NCI-H187 treated with DMSO at 0.1 percent for 48 hours (cell line): ENCODE results near the gene MPHOSPH9.
"Not testable (repeated sequence)": the region's sequence is repeated elsewhere in the genome, so short reads cannot be mapped to it uniquely, and the experiment has no call there.

ENCODE experiments used
- DNase-seq: peaks from one replicate; lab custom pipeline; 2025; lab: John Stamatoyannopoulos, UW

Gene MPHOSPH9

DNA sequence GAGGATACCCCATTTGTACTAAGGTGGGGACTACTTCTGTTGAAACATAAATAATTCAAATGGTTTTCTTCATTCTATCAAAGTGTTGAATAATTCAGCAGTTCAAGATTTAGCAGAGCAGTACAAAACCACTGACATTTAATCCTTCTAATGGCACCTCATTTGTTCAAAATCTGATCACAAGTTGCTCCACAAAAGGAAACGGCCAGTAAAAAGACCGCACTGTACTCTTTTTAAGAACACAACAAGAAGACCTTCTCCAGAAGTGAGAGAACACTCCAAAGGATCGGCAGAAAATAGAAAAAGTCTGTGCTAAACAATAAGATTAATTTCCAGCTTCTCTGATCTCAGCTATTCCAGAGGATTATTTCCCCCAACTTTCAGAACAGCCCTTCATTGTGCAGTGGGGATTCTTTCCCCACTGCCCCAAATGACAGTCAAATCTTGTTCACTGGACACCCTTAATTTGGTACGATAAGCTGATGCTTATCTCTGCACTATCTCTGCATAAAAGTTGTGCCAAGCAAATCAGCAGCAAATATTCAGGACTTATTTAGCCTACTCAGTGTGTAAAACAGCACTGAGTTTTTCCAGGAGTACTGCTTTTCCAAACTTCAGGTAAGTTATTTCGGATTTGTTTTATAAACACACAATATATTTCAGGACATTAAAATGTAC is 5.2 kb downstream of the MPHOSPH9 start:
- DNase-seq: no peak

GRCh38 chr12:123225443-123225842 is 7.5 kb downstream of the MPHOSPH9 start:
- DNase-seq: no peak

DNA sequence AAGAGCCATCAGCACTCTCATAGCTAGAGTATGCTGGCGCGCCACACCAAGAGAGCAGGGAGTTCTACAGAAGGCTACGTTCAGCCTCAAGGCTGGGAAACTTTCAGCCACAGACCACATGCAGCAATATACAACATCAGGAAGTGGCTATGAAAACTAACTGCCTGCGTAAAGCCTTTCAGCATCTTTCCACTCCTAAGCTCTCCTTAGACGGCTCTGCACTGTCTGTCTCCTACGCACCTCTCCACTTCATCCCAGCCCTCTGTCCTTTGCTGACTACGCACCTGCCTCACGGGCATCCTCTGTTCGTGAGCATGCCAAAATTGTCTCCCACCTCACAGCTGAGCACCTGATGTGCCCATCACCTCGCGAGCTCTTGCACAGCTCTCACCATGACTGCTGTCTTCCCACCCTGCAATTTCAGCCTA is 9.7 kb downstream of the MPHOSPH9 start:
- DNase-seq: no peak

DNA sequence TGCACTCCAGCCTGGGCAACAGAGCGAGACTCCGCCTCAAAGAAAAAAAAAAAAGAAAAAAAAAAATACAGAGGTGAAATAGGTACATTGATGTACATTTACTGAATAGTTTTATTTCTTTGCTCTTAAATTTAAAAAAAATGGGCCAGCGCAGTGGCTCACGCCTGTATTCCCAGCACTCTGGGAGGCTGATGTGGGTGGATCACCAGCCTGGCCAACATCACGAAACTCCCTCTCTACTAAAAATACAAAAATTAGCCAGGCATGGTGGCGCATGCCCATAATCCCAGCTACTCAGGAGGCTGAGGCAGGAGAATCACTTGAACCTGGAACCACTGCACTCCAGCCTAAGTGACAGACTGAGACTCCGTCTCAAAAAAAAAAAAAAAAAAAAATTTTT is 25.1 kb downstream of the MPHOSPH9 start:
- DNase-seq: not testable (repeated sequence)

GRCh38 chr12:123206794-123207193 is 26.1 kb downstream of the MPHOSPH9 start:
- not testable (repeated sequence) for DNase-seq

- no peak for DNase-seq
Measured at GRCh38 chr12:123200414-123200813, 32.5 kb downstream of the MPHOSPH9 start.

GRCh38 chr12:123199936-123200335 is 33.0 kb downstream of the MPHOSPH9 start:
- DNase-seq: no peak

DNA sequence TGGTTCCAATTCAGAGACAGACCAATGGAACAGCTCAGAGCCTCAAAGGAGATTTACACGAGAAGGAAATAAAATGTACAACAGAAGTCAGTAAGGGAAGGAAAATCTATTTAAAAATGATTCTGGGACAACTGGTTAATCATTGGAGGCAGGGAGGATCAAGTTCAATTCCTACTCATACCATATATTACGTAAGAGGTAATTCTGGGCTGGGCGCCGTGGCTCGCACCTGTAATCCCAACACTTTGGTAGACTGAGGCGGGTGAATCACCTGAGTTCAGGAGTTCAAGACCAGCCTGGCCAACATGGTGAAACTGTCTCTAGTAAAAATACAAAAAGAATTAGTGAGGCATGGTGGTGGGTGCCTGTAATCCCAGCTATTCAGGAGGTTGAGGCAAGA is 45.3 kb downstream of the MPHOSPH9 start:
- DNase-seq: no peak

- no peak for DNase-seq
Measured at GRCh38 chr12:123180171-123180570, 52.8 kb downstream of the MPHOSPH9 start.

DNA sequence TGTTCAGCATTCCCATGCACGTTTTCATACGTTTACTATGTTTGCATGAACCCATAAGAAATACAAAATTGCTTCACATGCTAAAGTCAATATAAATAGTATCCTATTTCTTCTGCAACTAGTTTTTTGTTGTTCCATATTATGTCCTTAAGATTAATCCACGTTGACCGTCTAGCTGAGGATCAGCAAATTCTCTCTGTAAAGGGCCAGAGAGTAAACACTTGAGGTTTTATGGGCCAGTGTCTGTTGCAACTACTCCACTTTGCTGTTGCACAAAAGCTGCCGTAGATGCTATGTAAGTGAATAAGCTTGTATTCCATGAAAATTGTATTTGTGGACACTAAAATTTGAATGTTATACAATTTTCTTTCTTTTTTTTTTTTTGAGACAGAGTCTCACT is 61.0 kb downstream of the MPHOSPH9 start:
- no peak for DNase-seq

DNA sequence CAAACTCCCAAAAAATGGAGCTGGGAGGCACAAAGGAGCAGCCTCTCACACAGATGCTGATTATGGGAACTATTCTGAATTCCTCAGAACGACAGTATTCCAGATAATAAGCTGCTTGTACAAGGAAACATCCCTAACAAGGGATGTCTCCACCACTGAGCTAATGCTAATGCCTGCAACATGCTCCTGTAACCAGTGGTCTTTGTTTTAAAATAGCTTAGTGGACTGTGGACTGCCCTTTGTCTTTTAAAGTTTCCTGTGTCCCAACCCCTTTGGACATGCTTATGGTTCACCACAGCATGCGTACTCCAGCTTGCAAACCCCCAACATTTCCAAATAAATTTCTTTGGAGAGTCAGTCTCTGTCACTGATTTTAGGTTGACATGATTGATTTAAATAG is 65.6 kb downstream of the MPHOSPH9 start:
- DNase-seq: no peak

DNA sequence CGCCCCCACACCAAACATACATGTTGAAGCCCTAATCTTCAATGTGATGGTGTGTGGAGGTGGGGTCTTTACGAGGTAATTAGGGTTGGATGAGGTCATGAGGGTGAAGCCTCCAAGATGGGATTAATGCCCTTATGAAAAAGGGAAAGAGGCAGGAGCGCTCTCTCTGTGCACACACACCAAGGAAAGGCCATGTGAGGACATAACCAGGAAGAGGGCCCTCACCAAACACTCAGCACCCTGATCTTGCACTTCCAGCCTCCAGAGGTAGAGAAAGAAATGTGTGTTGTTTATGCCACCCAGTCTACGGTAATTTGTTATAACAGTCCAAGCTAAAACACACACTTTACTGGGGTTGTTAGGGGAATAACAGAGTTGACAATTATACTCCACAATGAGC is 67.4 kb downstream of the MPHOSPH9 start:
- DNase-seq: no peak

- DNase-seq: no peak
Measured at GRCh38 chr12:123164710-123165261, 68.2 kb downstream of the MPHOSPH9 start.

DNA sequence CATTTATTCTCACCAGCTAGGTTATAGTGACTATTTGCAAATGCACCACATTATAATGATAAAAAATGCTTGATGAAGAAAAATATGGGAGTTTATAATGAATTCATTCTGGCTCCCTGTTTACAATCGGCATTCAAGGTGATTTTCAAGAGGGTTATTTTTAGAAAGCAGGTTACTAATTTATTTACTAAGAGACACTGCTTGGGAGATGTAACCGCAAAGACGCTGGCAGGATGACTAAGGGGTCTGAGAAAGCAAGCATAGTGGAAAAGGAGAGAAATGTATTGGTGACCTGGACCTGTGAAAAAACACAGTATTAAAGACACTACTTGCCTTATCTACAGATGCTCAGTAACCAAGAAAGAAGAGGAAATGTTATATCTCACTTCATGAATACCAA is 68.7 kb downstream of the MPHOSPH9 start:
- DNase-seq: peak; percentile 72

DNA sequence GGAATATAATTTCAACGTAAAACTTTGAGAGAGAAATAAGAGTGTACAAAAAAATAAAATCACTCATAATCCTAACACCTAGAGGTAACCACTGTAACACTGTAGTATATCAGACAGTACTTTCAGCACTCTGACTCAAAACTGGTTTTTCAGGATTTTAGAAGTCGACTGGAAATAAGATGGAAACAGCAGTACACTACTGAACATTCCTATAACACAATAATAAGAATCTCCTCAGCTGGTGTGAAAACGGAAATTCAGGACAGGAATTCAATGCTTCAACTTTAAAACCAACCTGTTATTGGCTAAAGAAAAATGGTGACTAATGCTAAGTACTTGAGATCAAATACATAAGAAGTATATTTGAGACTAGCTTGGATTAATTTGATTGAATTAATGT is 69.7 kb downstream of the MPHOSPH9 start:
- DNase-seq: no peak

- DNase-seq: no peak
Measured at GRCh38 chr12:123160801-123161487, 72.0 kb downstream of the MPHOSPH9 start.

DNA sequence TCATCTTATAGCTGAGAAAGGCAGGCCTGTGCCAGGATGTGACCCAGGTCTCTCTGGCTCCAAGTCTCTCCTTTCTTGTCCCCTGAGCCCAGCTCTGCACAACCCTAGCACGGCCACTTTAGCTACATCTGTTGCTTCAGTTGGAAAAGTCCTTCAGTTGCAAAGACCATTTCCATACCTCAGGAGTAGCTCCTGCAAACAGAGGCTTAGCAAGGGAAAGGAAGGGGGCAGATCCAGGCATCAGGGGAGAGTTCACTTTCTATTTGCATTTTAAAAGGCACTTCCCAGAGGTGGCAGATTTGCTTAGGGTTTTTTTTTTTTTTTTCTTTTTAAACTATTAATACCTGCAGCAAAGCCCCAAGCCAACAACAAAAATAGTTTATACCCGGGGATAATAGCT is 79.0 kb downstream of the MPHOSPH9 start:
- DNase-seq: no peak

DNA sequence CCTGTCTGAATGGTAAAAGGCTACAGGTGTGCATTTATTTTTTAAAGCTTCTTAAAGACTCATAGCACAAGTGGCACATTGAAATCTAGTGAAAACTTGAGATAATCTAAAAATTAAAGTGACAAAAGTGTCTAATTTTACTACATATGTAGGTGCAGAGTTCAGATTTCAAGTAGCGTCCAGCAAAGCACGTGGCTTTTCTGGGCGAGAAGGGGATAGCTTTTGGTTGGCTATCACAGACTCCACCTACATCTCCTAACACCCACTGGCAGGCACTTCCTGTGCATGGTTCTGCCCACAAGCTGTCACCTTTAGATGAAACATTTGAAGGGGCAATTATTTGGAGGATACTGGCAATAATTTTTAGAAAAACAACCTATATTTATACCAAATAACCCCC is 80.1 kb downstream of the MPHOSPH9 start:
- no peak for DNase-seq

DNA sequence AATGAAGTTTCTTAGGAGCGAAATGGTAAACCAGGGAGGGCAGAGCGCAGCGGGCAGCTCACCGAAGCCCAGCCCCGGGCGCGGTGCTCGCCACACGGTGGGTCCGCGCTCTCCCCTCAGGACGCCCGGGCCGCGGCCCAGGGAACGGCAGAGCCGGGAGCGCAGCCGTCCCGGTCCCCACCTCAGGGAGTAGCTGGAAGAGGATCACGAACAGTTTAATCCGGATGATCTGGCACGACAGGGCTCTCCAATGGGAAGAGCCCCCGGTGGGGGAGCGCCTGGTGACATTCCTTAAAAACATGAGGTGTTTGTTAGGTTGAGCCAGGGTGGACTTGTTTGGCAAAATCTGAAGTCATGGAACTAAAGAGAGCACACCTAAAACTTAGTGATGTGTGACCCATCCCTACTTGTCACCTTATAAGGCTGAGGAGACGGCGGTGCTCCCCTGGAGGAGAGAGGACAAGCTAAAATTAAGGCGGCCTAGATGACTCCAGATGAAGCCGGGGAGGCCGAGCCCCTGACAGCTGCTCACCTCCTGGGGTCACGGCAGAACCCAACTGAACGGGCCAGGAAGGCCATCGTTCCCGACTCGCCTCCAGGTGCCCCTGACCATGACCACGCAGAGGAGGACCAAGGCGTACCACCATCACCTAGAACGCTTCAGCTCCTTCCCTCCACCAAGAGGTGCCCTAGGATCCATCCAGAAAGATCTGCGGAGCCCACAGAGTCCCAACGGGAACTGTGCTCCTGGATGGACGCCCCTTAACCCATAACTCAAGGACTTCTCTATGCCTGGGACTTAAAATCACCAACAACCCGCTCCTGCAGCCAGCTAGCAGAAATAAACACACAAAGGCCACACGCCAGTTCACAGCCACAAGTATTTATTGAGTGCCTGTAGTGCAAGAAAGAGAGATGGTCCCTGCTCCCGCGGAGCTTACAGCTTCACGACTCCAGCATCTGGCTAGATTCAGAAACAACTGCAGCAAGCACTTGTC is 81.2 kb downstream of the MPHOSPH9 start:
- no peak for DNase-seq

DNA sequence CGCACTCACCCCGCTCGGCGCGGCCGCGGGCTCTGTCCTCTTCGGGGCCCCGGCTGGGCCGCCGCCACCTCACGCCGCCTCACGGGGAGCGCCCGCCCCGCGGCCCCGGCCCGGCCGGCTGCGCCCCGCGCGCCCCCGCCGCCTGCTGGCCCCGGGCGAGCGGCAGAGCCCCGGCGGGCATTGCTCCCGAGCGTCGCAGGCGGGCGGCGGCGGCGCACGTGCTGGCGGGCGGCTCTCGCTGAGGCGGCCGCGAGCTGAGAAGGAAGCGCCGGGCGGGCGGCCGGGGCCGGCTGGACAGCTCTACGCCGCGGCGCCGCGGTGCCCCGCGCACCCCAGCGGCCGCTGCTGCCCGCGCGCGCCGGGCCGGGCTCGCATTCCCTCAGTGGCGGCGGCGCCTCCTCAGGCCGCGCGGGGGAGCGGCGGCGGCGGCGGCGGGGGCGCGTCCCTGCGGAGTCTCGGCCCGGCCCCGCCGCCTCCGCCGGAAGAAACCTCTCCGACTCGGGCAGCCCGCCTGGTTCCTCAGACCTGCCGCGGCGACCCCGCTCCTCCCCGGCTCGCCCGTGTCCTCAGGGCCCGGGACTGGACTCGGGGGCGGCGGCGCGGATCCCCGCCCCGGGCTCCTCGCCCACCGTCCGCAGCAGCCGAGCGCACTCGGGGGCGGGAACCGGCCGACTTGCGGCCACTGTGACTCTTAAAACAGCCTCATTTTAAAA is 82.0 kb downstream of the MPHOSPH9 start, which contains the start of gene PITPNM2:
TSS of gene PITPNM2 (minus strand) at position 347 of the 713 bp plus-strand sequence. CDS start 116,500 bp downstream, outside the sequence.
- no peak for DNase-seq

DNA sequence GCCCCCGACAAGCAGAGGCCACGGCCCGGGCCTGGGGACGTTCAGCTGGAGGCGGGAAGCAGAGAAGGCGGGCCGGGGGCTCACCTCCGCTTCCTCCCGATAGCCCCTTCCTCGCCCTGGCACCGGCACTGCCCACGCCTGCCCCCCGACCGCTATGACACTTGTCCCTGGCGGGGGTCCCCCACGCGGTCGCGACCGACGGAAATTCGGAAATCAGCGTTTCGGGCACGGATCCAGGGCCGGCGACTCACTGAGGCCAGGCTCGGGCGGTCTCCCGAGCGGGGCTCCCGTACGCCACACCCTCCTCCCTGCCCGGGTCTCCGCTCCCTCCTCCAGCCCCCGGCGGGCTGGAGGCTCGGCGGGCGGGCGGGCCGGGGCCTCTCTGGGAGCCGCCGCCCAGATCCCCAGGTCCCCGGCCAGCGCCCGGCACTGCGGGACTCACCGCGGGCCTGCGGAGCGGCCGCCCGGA is 82.6 kb downstream of the MPHOSPH9 start:
- DNase-seq: no peak
